HL-60 (cell line): ENCODE data around the gene SRSF7.

ENCODE experiments used
- DNase-seq, 2 experiments: peaks; one replicate each; pipeline ENCODE4 v3.0.0-alpha.2; 2010 to 2020; ENCODE audit warnings: low read depth in 1 of 2, low spot score in 1 of 2
- H3K27ac ChIP-seq: fragments of 250-450 bp; sonication (Bioruptor Pico); replicated peaks from 2 replicates; pipeline ENCODE4 v1.5.1; 2020; ENCODE audit warnings: mild to moderate bottlenecking, moderate library complexity
- H3K27me3 ChIP-seq: fragments of 250-450 bp; sonication (Bioruptor Pico); 2 replicates; pipeline ENCODE4 v1.5.1; 2021; ENCODE audit warnings: mild to moderate bottlenecking, moderate library complexity; ENCODE audit not compliant: insufficient read depth, poor library complexity, severe bottlenecking
- H3K4me3 ChIP-seq: replicated peaks from 2 replicates; pipeline ENCODE4 v1.5.1; 2011; ENCODE audit warnings: mild to moderate bottlenecking, control low read depth, low read length; ENCODE audit not compliant: insufficient read depth
- GABPA ChIP-seq: IDR thresholded peaks from 2 replicates; pipeline ENCODE4 v1.6.1; 2012; ENCODE audit warnings: low read depth
- POLR2AphosphoS5 ChIP-seq: IDR thresholded peaks from 2 replicates; pipeline ENCODE4 v1.6.1; 2012; ENCODE audit warnings: low read depth
- SPI1 ChIP-seq: IDR thresholded peaks from 2 replicates; pipeline ENCODE4 v1.6.1; 2012; ENCODE audit warnings: low read depth, mild to moderate bottlenecking, borderline replicate concordance
- TF ChIP-seq, protein P1 (sequence below): IDR thresholded peaks from 2 replicates; pipeline ENCODE4 v1.6.1; 2012; ENCODE audit warnings: low read depth; ENCODE audit not compliant: insufficient replicate concordance
- TF ChIP-seq, protein P2 (sequence below): IDR thresholded peaks from one replicate; pipeline ENCODE4 v1.5.1; 2011; ENCODE audit warnings: low read length, control low read depth, inconsistent platforms; ENCODE audit not compliant: insufficient read depth

SRSF7 gene

DNA sequence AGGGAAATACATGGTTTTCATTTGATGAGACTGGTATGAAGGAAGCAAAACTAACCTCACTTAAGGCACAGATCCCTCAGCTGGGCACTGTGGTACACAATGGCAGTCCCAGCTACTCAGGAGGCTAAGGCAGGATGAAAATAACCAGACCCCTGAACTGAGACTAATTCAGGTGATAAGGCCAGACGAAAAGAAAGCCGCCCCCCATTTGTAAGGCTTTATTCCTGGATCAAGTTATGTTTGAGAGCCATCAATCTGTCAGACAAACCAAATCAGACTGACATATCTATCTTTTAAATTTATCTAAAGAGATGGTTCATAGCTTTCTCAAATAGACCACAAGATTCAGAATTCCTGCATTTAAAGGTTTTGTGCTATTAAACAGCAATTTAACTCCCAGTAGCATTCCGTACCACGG, 4.1 kb downstream of the SRSF7 start:
- DNase-seq, result no peak
- H3K27me3 ChIP-seq, result no peaks in the 10 kb centered on the region
- no peak overlapping the region for H3K27ac ChIP-seq
- TF ChIP-seq, protein P1, sequence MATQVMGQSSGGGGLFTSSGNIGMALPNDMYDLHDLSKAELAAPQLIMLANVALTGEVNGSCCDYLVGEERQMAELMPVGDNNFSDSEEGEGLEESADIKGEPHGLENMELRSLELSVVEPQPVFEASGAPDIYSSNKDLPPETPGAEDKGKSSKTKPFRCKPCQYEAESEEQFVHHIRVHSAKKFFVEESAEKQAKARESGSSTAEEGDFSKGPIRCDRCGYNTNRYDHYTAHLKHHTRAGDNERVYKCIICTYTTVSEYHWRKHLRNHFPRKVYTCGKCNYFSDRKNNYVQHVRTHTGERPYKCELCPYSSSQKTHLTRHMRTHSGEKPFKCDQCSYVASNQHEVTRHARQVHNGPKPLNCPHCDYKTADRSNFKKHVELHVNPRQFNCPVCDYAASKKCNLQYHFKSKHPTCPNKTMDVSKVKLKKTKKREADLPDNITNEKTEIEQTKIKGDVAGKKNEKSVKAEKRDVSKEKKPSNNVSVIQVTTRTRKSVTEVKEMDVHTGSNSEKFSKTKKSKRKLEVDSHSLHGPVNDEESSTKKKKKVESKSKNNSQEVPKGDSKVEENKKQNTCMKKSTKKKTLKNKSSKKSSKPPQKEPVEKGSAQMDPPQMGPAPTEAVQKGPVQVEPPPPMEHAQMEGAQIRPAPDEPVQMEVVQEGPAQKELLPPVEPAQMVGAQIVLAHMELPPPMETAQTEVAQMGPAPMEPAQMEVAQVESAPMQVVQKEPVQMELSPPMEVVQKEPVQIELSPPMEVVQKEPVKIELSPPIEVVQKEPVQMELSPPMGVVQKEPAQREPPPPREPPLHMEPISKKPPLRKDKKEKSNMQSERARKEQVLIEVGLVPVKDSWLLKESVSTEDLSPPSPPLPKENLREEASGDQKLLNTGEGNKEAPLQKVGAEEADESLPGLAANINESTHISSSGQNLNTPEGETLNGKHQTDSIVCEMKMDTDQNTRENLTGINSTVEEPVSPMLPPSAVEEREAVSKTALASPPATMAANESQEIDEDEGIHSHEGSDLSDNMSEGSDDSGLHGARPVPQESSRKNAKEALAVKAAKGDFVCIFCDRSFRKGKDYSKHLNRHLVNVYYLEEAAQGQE, result no peak
- TF ChIP-seq GABPA (no peak), POLR2AphosphoS5 (no peak), SPI1 (no peak)
- TF ChIP-seq, protein P2, sequence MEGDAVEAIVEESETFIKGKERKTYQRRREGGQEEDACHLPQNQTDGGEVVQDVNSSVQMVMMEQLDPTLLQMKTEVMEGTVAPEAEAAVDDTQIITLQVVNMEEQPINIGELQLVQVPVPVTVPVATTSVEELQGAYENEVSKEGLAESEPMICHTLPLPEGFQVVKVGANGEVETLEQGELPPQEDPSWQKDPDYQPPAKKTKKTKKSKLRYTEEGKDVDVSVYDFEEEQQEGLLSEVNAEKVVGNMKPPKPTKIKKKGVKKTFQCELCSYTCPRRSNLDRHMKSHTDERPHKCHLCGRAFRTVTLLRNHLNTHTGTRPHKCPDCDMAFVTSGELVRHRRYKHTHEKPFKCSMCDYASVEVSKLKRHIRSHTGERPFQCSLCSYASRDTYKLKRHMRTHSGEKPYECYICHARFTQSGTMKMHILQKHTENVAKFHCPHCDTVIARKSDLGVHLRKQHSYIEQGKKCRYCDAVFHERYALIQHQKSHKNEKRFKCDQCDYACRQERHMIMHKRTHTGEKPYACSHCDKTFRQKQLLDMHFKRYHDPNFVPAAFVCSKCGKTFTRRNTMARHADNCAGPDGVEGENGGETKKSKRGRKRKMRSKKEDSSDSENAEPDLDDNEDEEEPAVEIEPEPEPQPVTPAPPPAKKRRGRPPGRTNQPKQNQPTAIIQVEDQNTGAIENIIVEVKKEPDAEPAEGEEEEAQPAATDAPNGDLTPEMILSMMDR, result no peak
- no peak overlapping the region for H3K4me3 ChIP-seq

DNA sequence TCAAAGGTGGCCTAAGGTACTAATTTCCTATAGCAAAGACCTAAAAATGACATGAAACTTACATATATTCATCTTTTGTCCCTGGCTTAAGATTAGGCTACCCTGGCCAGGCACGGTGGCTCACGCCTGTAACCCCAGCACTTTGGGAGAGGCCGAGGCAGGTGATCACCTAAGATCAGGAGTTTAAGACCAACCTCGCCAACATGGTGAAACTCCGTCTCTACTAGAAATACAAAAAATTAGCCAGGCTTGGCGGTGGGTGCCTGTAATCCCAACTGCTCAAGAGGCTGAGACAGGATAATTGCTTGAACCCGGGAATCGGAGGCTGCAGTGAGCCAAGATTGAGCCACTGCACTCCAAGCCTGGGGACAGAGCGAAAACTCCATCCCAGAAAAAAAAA, 5.9 kb downstream of the SRSF7 start:
- TF ChIP-seq SPI1, result no peak
- TF ChIP-seq, protein P2, result no peak
- TF ChIP-seq, protein P1, result no peak
- TF ChIP-seq POLR2AphosphoS5, result no peak
- no peak for TF ChIP-seq GABPA
- Histone ChIP-seq H3K27me3 (no peaks in the 10 kb centered on the region), H3K27ac (no peak overlapping the region), H3K4me3 (no peak overlapping the region)
- DNase-seq, result no peak

DNA sequence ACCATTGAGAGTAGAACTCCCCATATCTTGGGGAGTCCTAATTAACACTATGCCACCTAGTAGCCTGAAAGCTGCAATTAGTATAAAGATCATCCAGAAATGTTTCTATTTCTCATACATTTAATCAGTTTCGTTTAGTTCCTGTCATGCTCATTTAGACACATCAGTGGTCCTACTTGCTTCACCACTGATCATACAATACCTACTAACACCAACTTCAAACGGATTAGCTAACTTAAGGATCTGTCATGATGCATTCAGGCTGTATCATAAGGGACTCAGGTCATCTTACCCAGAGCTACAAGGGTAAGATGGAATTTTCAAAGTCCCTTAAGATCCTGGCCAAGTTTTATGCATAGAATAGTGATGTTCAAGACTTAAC, 6.8 kb downstream of the SRSF7 start:
- Histone ChIP-seq H3K27me3 (no peaks in the 10 kb centered on the region), H3K4me3 (no peak overlapping the region), H3K27ac (no peak overlapping the region)
- no peak for TF ChIP-seq SPI1
- TF ChIP-seq, protein P1, result no peak
- DNase-seq, result no peak

DNA sequence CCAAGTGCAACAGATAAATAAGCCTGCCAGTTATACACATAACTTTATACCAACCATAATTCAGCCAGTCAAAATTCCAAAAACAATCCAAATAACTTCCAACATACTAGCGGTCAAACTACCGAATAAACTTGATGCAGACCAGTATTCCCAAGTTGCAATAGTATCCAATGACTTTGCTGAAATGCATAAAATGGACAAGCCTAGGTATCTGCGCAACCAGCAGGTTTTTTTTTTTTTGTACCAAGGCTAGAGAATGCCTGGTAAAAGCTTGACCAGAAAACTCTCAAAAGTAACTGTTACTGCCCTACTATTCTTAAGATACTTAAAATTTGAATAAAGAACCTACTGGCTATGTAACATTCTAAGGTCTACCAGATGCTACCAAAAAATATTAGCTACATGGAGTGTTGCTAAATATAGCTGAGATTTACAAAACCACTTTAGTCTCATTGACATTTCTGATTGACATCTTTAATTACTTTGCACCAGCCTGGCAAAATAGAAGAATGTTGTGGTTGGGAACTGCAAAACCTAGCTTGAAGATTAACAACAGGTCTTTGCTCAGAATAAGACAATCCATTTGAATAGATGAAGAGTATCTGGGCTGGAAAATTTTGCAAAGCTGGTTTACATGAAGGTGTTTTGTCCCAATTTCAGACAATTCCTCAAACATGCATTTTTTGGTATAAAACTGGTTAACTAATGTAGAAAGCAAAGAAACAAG, 7.3 kb downstream of the SRSF7 start:
- Histone ChIP-seq H3K4me3 (no peak overlapping the region), H3K27me3 (no peaks in the 10 kb centered on the region), H3K27ac (no peak overlapping the region)
- TF ChIP-seq SPI1, result no peak
- DNase-seq, result no peak
